OCI-LY7 (cell line): ENCODE data around the gene TPSB2.

Experiments
- EZH2phosphoT487 ChIP-seq: fragments of 200-600 bp; sonication (generic); IDR thresholded peaks from 2 replicates; pipeline ENCODE4 v1.6.1; 2018; ENCODE audit warnings: low read depth, borderline replicate concordance, mild to moderate bottlenecking, mixed run types, antibody characterized with exemption, low read length, moderate library complexity, mixed read lengths
- TF ChIP-seq, protein P1 (sequence below): fragments of 200-600 bp; sonication (generic); conservative IDR thresholded peaks from 2 replicates; pipeline ENCODE4 v1.5.1; 2014; ENCODE audit warnings: mild to moderate bottlenecking, antibody characterized with exemption, low read length, moderate library complexity, mixed read lengths

DNA sequence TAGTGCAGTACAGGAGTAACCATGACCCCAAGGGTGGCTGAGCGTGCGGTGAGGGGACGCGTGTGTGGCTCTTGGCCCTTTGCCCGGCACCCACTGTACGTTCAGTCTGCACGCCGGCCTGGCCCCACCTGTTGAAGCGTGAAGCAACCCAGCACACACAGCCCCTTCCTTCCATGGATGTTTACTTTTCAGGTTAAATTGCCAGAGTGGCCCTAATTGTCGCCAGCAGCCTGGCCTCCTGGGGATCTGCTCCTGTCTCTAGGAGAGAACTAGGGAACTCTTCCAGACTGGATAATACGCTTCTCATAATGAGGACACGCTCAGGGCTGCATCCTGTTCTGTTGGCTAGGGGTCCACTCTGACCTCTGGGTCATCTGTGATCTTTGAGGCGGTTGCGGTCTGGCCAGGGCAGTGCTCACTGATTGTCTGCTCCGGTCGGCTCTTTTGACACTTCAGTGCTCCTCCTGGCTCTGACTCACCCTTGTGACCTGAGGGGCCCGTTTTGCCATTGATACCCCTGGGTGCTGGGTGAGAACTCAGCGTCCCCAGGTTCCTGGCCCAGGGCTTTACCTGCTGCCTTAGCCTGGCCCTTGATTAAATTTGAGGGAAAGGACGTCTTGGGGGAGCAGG lies 32.6 kb downstream of the TPSB2 start:
- TF ChIP-seq, protein P1, sequence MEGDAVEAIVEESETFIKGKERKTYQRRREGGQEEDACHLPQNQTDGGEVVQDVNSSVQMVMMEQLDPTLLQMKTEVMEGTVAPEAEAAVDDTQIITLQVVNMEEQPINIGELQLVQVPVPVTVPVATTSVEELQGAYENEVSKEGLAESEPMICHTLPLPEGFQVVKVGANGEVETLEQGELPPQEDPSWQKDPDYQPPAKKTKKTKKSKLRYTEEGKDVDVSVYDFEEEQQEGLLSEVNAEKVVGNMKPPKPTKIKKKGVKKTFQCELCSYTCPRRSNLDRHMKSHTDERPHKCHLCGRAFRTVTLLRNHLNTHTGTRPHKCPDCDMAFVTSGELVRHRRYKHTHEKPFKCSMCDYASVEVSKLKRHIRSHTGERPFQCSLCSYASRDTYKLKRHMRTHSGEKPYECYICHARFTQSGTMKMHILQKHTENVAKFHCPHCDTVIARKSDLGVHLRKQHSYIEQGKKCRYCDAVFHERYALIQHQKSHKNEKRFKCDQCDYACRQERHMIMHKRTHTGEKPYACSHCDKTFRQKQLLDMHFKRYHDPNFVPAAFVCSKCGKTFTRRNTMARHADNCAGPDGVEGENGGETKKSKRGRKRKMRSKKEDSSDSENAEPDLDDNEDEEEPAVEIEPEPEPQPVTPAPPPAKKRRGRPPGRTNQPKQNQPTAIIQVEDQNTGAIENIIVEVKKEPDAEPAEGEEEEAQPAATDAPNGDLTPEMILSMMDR: no peak
- no peak for TF ChIP-seq EZH2phosphoT487
